ENCODE data around the gene BUB3.

BUB3 gene

GRCh38 chr10:123149568-123150270, 4.5 kb upstream of the BUB3 start:
- DNase-seq (ENCODE audit: low read depth): no peak
- TF ChIP-seq CTCF (IDR thresholded peaks at IDR 0.05; ENCODE audit: control insufficient read depth, insufficient read depth, low read depth, low read length, missing control alignments): no peak
- peak overlapping the region; percentile 28 for H3K4me3 ChIP-seq (ENCODE audit: control insufficient read depth, low read depth, low read length)

- DNase-seq (ENCODE audit: low read depth): no peak
- no peak for TF ChIP-seq CTCF (IDR thresholded peaks at IDR 0.05; ENCODE audit: control insufficient read depth, insufficient read depth, low read depth, low read length, missing control alignments)
- H3K4me3 ChIP-seq (ENCODE audit: control insufficient read depth, low read depth, low read length): no peak overlapping the region
Observed at GRCh38 chr10:123150271-123150985, 3.8 kb upstream of the BUB3 start.

- no peak for TF ChIP-seq CTCF (IDR thresholded peaks at IDR 0.05; ENCODE audit: control insufficient read depth, insufficient read depth, low read depth, low read length, missing control alignments)
- DNase-seq (ENCODE audit: low read depth): no peak
- no peak overlapping the region for H3K4me3 ChIP-seq (ENCODE audit: control insufficient read depth, low read depth, low read length)
Observed at GRCh38 chr10:123150986-123151736, 3.0 kb upstream of the BUB3 start.

- no peak overlapping the region for H3K4me3 ChIP-seq (ENCODE audit: control insufficient read depth, low read depth, low read length)
- DNase-seq (ENCODE audit: low read depth): no peak
- TF ChIP-seq CTCF (IDR thresholded peaks at IDR 0.05; ENCODE audit: control insufficient read depth, insufficient read depth, low read depth, low read length, missing control alignments): no peak
Observed at GRCh38 chr10:123151737-123152135, 2.5 kb upstream of the BUB3 start.

- no peak for DNase-seq (ENCODE audit: low read depth)
- TF ChIP-seq CTCF (IDR thresholded peaks at IDR 0.05; ENCODE audit: control insufficient read depth, insufficient read depth, low read depth, low read length, missing control alignments): no peak
- no peak overlapping the region for H3K4me3 ChIP-seq (ENCODE audit: control insufficient read depth, low read depth, low read length)
Observed at GRCh38 chr10:123153486-123154091, 613 bp upstream of the BUB3 start.

- DNase-seq (ENCODE audit: low read depth): no peak
- no peak for TF ChIP-seq CTCF (IDR thresholded peaks at IDR 0.05; ENCODE audit: control insufficient read depth, insufficient read depth, low read depth, low read length, missing control alignments)
- peak overlapping the region; percentile 89 for H3K4me3 ChIP-seq (ENCODE audit: control insufficient read depth, low read depth, low read length)
Observed at GRCh38 chr10:123154711-123155505, 706 bp downstream of the BUB3 start.

Data from AG09309 (cell line).